Prostate gland (tissue), 2 donors: ENCODE results near the gene RANBP3. TPM values are rescaled to one million over a fixed set of nuclear protein-coding genes. Genes with fewer than 3 reads are reported as not detected.
A peak's percentile ranks its signal among the peaks of the same experiment; 100 is the strongest.

Experiments used
- DNase-seq: peaks from one replicate; pipeline ENCODE4 v3.0.0-alpha.2; 2019; ENCODE audit warnings: low spot score
- H3K27ac ChIP-seq, 2 donors: fragments of 200-600 bp; sonication (generic); 2 replicates each; pipeline ENCODE4 v1.5.1; 2017 to 2019
- H3K27me3 ChIP-seq: fragments of 200-600 bp; sonication (generic); replicated peaks from 2 replicates; pipeline ENCODE4 v1.5.1; 2019; ENCODE audit not compliant: insufficient read depth
- H3K36me3 ChIP-seq, 2 donors: fragments of 200-600 bp; sonication (generic); 1 replicate in 1 of 2; 2 replicates in 1 of 2; pipeline versions ENCODE4 v1.5.1 to v1.8.1; 2017 to 2019
- H3K4me1 ChIP-seq: fragments of 200-600 bp; sonication (generic); replicated peaks from 2 replicates; pipeline ENCODE4 v1.5.1; 2019
- H3K4me3 ChIP-seq, 2 donors: fragments of 200-600 bp; sonication (generic); 2 replicates each; pipeline ENCODE4 v1.5.1; 2017 to 2019
- H3K9me3 ChIP-seq: fragments of 200-600 bp; sonication (generic); 2 replicates; pipeline ENCODE4 v1.5.1; 2017
- POLR2A ChIP-seq: fragments of 450-650 bp; IDR thresholded peaks from one replicate; pipeline ENCODE4 v1.6.1; 2016; ENCODE audit warnings: antibody characterized with exemption, mild to moderate bottlenecking
- POLR2AphosphoS5 ChIP-seq: sonication (generic); formaldehyde crosslinking; IDR thresholded peaks from one replicate; pipeline ENCODE4 v1.6.1; 2017; ENCODE audit warnings: antibody characterized with exemption
- WGBS: methylation state at CpG from one replicate; pipeline ENCODE4 v1.1.5; 2018; 5-methylcytosine and 5-hydroxymethylcytosine counted together
- intact Hi-C: fragments of 100-400 bp; cut with DNase I; formaldehyde crosslinking; loops from one replicate; pipeline ENCODE4 v1.14.2; 2022
- total RNA-seq, 2 donors: library from RNA; depleted of rRNA; stranded (reverse); fragments of >200 nt; gene quantifications; one replicate each; pipeline ENCODE4 v1.1.0, GENCODE V29; 2016
- TF ChIP-seq, protein P1 (sequence below), 4 experiments: fragments of 200-600 bp in 2 of 4; fragments of 450-650 bp in 2 of 4; sonication (generic) in 2 of 4; IDR thresholded peaks; 1 replicate in 3 of 4; 2 replicates in 1 of 4; pipeline ENCODE4 v1.5.1; 2016 to 2019; ENCODE audit warnings: antibody characterized with exemption in 4 of 4, mild to moderate bottlenecking in 2 of 4, moderate library complexity in 2 of 4

The RANBP3 gene
- total RNA-seq, 2 donors from 2014 or later, result 84.6 to 120 TPM

GRCh38 chr19:5893907-5894703 is 83.8 kb downstream of the RANBP3 start:
- DNase-seq, result peak; percentile 61
- Histone ChIP-seq H3K4me3 (no peak overlapping the region), H3K9me3 (no peaks in the 10 kb centered on the region), H3K4me1 (no peaks in the 10 kb centered on the region), H3K27me3 (no peaks in the 10 kb centered on the region), H3K27ac (peak overlapping the region in 1 of 2 donors; percentile 4), H3K36me3 (no peaks in the 10 kb centered on the region)
- WGBS, result 42% methylated on average over 28 of the region's 28 CpGs
- intact Hi-C loops, result loop anchor here (2.0 kb wide), 1 partner anchor 65 kb away; no protein-coding TSS in a partner anchor
- TF ChIP-seq POLR2AphosphoS5, result no peak
- TF ChIP-seq, protein P1, sequence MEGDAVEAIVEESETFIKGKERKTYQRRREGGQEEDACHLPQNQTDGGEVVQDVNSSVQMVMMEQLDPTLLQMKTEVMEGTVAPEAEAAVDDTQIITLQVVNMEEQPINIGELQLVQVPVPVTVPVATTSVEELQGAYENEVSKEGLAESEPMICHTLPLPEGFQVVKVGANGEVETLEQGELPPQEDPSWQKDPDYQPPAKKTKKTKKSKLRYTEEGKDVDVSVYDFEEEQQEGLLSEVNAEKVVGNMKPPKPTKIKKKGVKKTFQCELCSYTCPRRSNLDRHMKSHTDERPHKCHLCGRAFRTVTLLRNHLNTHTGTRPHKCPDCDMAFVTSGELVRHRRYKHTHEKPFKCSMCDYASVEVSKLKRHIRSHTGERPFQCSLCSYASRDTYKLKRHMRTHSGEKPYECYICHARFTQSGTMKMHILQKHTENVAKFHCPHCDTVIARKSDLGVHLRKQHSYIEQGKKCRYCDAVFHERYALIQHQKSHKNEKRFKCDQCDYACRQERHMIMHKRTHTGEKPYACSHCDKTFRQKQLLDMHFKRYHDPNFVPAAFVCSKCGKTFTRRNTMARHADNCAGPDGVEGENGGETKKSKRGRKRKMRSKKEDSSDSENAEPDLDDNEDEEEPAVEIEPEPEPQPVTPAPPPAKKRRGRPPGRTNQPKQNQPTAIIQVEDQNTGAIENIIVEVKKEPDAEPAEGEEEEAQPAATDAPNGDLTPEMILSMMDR (IDR thresholded peaks at IDR 0.05), result no peak
- no peak for TF ChIP-seq POLR2A

GRCh38 chr19:5893296-5893903 is 84.5 kb downstream of the RANBP3 start:
- TF ChIP-seq, protein P1 (IDR thresholded peaks at IDR 0.05), result no peak
- TF ChIP-seq POLR2A (no peak), POLR2AphosphoS5 (no peak)
- Histone ChIP-seq H3K27me3 (no peaks in the 10 kb centered on the region), H3K9me3 (no peaks in the 10 kb centered on the region), H3K36me3 (no peaks in the 10 kb centered on the region), H3K4me3 (no peak overlapping the region), H3K4me1 (no peaks in the 10 kb centered on the region), H3K27ac (peak overlapping the region in 1 of 2 donors; percentile 4)
- intact Hi-C loops, result loop anchor here (2.0 kb wide), 1 partner anchor 65 kb away; no protein-coding TSS in a partner anchor
- no peak for DNase-seq
- WGBS, result 48% methylated on average over 13 of the region's 13 CpGs

DNA sequence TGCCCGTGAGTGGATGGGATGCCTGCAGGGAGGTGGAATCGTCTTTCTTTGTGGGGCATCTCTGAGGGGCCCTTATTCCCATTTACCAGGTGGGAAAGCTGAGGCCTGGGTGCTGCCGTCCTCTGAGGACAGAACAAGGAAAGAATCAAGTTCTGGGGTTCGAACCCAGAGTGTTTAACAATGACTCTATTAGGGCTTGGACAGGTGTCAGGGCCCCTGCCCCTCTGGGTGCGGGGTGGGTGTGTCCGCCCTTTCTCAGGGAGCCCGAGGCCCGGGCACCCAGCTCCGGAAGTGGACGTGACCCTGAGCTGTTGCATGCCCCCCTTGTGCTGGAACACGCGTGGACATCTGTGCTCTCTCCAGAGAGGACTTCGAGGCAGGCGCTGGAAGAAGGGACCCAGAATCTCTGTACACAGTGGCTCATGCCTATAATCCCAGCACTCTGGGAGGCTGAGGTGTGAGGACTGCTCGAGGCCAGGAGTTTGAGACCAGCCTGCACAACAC is 85.1 kb downstream of the RANBP3 start:
- Histone ChIP-seq H3K9me3 (no peaks in the 10 kb centered on the region), H3K27me3 (no peaks in the 10 kb centered on the region), H3K36me3 (no peaks in the 10 kb centered on the region), H3K27ac (peak overlapping the region in 1 of 2 donors; percentile 4), H3K4me1 (no peaks in the 10 kb centered on the region), H3K4me3 (no peak overlapping the region)
- TF ChIP-seq, protein P1 (IDR thresholded peaks at IDR 0.05), result no peak
- TF ChIP-seq POLR2AphosphoS5, result no peak
- no peak for TF ChIP-seq POLR2A
- WGBS, result 72% methylated on average over 15 of the region's 15 CpGs
- no peak for DNase-seq
- intact Hi-C loops, result loop anchor here (1.0 to 2.0 kb wide), 2 partner anchors 64 to 89 kb away; no protein-coding TSS in a partner anchor

- 7% methylated on average over 48 of the region's 48 CpGs for WGBS
- intact Hi-C loops, result loop anchor here (1.0 to 2.0 kb wide), 2 partner anchors 63 to 88 kb away; no protein-coding TSS in a partner anchor
- Histone ChIP-seq H3K9me3 (no peaks in the 10 kb centered on the region), H3K27ac (no peak overlapping the region), H3K4me1 (no peaks in the 10 kb centered on the region), H3K27me3 (no peaks in the 10 kb centered on the region), H3K4me3 (no peak overlapping the region), H3K36me3 (no peaks in the 10 kb centered on the region)
- no peak for DNase-seq
- no peak for TF ChIP-seq POLR2A
- TF ChIP-seq, protein P1 (IDR thresholded peaks at IDR 0.05), result peak in 3 of 4 experiments; percentile 61 to 77 (median 74)
- TF ChIP-seq POLR2AphosphoS5, result peak; percentile 14
Measured at GRCh38 chr19:5891938-5892771, 85.8 kb downstream of the RANBP3 start.
